Midbrain (tissue), 1 donor: Measurements from ENCODE around the gene CFAP46.
"Not testable (repeated sequence)": the region's sequence is repeated elsewhere in the genome, so short reads cannot be mapped to it uniquely, and the experiment has no call there.

ENCODE experiments used
- DNase-seq: peaks from one replicate; lab custom pipeline; 2025; lab: John Stamatoyannopoulos, UW

CFAP46 gene

DNA sequence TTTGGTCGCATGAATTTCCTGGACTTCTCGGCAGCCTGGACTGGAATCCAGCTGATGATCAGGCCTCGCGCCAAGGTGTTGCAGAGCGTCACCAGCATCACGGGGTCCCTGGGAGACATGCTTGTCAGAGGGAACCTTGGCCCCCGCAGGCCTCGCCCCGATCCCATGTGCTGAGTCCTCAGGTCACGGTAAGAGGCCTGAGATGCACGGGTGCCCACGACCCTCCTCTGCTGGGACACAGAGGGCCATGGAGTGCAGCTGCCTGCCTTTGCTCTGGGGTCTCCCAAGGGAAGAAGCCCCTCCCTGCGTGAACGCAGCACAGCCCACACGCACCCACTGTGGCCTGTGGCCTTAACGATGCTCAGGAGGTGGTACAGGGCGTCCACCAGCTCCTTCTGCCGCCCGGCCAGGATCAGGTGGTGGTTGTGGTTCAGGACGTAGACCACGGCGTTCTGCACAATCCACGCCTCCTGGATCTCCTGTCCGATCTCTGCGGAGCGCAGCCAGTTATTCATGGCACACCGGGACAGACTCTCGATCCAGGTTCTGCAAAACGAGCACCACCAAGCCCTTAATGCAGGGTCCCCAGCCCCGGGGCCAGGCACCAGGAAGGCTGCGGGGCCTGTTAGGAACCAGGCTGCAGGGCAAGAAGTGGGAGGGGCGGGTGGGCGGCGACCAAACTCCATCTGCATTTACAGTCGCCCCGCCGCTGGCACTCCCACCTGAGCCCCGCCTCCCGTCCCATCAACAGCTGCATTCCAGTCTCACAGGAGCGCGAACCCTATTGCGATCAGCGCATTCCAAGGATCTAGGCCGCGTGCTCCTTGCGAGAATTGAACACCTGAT, 29.4 kb downstream of the CFAP46 start:
- no peak for DNase-seq

GRCh38 chr10:132912225-132912712, 30.1 kb downstream of the CFAP46 start:
- no peak for DNase-seq

- DNase-seq, result no peak
These were observed 30.6 kb downstream of the CFAP46 start for GRCh38 chr10:132911786-132912097.

DNA sequence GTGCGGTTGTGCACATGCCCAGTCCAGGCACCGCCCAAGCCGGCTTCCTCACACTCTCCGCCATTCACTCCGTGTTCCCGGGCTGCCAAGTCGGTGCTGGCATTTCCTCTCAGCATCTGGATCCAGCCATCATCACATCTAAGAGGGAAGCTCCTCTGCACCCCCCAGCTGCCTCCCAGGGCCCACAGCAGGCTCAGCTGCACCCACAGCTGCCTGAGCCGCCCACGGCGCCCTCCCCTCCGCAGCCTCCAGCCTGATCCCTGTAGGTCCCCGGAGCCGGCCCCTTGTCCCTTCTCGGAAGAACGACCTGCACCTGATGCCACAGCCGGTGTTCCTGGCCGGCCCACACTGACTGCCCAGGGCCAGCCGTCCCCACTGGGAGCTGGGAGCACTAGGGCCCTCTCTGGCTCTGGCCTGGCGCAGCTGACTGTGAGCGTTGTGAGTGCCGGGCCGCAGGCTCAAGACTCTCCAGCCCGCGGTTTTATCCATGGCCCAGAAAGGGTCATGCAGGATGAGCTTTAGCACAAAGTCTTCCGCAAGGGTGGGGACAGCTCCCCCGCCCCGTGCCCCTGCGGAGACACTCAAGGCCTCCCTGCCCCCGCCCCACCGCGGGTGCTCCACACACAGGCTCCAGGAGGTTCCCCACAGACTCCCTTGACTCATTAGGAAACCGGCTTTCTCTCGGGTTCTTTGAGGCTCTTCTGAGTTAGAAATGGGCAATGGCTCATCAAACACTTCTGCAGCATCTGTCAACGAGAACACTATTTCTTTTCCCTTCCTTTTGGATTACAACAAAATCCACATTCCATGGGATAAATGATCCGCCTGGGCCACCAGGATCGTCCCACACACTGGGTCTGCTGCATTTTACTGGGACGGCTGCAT, 31.2 kb downstream of the CFAP46 start:
- DNase-seq, result no peak

DNA sequence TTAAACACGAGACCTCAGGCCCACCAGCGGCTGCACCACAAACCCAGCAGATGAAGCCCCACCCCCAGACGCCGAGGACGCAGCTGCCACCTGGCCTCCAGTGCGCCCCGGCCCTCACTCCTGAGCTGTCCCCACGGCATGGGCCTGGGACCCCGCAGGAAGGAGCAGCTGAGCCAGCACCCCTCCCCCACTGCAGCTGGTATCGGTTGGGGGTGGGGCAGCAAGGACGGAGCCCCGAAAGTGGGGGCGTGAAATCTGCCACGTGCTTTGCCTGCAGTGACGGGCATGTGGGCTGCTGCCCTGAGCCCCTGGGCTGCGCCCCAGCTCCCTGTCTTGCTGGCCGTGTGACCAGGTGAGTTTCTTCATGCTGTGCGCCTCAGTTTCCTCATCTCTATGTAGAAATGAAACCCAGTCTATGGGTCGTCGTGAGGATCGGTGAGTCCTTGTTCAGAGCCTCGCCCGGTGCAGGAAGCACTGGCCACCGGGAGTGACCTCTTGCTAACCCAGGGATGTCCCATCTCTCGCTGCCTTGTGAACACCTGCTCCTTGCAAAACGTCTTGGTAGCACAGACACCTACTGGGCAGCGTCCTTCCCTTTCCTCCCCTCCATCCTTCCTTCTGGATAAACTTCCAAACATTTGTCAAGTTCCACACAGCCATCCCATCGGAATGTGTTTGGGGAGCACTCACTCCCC, 32.0 kb downstream of the CFAP46 start:
- DNase-seq, result no peak

DNA sequence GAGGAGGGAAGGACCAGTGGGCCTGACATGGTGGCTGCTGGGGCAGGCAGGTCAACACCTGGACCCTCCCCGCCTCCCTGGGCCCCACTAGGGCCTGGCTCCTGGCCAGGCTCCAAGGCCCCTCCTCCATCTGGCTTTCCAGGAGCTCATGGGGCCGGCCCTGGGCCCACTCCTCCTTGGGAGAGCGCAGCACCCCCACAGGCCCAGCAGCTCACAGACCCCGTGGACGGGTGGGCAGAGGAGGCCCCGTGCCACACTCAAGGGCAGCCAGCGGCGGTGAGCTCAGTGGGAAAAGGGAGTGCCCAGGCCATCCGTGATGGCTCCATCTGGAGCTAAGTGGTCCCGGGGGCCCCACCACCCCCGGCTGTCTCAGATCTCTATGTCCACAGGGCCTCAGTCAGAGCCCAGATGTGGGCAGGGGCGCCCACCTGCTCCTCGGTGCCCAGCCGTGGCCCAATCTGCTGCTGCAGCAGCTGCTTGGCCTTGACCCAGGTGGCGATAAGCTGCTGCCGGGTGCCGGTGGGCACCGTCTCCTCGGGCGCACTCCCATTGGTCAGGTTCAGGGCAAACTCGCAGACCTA, 32.8 kb downstream of the CFAP46 start:
- no peak for DNase-seq

DNA sequence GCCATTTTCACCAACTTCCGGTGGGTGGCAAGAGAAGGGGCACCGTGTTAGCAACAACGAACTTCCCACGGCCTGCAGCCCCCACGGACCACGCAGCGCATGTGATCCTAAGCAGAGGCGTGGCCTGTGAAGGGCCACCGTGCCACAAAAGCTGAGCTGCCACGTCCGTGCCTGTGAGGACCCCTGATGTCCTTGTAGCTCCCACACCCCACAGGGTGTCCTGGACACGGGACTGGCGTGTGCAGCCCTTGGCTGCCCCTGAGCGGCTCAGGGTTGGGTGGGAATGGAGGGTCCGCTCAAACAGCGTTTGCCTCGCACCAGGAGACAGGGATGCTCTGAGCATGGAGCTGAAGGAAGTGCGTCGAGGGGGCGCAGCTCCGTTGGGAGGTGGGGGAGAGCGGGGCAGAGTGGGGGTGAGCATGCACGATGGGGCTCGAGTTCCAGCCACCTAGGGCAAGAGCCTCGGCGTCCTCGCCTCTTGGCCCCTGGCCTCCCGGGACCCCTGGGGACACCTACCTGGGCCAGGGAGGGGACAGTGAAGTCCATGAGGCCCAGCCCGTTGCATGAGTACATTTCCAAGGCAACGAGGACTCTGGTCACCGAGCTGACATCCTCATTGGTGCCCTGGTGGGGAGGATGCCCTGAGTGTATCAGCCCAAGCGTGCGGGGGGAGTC, 33.6 kb downstream of the CFAP46 start:
- no peak for DNase-seq

DNA sequence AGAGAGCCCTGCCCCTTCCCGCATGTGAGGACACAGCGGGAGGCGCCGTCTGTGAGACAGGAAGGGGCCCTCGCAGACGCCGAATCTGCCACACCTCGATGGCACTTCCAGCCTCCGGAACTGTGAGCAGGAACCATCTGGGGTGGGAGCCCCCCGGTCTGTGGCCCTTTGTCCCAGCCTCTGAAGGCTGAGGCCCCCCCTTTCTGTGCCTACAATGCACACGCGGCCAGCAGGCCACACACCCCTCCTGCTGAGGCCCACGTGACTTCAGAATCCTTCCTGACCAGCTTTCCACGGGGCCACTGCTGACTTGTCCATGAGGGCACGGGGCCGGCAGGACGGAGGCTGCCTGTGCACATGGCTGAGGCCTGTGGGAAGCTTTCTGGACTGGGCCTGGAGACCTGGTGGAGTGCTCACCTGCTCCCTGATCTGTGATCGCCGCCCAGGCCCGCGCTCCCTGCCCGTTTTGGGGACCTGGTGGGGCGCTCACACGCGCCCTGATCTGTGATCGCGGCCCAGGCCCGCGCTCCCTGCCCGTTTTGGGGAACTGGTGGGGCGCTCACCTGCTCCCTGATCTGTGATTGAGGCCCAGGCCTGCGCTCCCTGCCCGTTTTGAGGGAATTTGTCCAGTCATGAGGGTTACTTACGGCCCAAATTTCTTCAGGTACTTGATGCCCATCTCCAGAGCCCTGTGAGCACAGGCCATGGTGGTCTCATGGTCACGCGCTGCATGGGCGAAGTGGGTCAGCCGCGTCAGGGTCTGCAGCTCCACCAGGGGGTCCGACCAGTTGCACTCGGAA, 34.3 kb downstream of the CFAP46 start:
- no peak for DNase-seq

GRCh38 chr10:132906836-132907235, 35.5 kb downstream of the CFAP46 start:
- no peak for DNase-seq

DNA sequence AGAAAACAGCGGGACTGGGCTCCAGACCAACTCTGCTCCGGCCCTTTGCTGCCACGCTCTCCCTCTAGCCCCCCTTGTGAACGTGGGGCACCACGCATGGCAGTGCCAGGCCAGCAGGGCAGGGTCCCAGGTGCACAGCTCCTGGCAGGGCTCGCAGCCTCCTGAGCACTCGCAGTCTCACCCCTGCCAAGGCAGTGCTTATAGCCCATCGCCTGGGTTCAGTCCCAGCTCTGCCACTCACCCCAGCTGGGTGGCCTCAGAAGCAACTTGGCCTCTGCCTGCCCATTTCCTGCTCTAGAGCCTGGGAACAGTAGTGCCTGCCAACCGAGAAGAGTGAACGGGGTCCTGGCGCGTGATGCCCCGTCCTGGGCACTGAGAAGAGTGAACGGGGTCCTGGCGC, 36.3 kb downstream of the CFAP46 start:
- DNase-seq, result no peak

DNA sequence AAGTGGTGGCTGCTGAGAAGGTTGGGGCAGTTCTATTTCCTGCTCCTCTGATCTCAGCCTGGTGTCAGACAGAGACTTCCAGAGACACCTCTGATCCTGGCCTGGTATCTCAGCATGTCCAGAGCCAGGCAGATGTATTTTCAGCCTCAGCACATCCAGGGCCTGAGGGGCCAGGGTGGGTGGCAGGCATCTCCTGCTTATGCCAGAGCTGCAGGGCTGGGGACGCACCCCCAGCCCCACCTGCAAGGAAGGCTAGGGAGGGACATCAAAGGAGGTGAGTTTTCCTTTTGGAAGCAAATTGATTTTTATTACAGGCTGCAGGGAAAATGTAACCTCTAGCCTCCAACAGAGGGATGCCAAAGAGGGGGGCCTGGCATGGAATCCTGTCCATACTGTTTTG, 36.7 kb downstream of the CFAP46 start:
- DNase-seq, result no peak

GRCh38 chr10:132904814-132905649, 37.3 kb downstream of the CFAP46 start:
- DNase-seq, result no peak

DNA sequence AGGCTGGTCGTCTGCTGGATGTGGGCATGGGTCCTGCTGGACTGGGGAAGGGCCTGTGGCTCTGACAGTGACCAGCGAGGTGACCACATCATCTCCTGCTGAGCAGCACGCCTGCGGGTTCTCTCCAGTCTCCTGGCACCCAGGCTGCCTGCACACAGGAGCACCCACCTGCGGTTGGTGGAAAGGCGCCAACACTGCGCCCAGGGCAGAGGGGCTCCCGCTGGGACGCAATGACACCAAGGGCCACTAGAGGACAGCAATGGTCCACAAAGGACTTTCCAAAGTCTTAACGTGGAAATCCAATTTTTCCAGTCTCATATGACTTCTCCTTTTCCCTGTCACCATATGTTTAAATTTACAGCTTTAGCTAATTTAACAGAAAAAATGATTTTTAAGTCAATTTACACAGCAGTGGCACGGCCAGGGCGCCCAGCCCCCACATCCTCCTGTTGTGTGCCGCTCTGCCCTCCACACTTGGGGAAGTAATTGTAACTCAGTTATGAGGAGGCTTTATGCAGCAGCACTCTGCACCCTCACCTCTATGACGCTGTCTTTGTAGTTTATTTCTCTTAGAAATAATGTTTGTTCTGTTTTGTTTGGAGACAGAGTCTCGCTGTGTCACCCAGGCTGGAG, 38.1 kb downstream of the CFAP46 start:
- no peak for DNase-seq

DNA sequence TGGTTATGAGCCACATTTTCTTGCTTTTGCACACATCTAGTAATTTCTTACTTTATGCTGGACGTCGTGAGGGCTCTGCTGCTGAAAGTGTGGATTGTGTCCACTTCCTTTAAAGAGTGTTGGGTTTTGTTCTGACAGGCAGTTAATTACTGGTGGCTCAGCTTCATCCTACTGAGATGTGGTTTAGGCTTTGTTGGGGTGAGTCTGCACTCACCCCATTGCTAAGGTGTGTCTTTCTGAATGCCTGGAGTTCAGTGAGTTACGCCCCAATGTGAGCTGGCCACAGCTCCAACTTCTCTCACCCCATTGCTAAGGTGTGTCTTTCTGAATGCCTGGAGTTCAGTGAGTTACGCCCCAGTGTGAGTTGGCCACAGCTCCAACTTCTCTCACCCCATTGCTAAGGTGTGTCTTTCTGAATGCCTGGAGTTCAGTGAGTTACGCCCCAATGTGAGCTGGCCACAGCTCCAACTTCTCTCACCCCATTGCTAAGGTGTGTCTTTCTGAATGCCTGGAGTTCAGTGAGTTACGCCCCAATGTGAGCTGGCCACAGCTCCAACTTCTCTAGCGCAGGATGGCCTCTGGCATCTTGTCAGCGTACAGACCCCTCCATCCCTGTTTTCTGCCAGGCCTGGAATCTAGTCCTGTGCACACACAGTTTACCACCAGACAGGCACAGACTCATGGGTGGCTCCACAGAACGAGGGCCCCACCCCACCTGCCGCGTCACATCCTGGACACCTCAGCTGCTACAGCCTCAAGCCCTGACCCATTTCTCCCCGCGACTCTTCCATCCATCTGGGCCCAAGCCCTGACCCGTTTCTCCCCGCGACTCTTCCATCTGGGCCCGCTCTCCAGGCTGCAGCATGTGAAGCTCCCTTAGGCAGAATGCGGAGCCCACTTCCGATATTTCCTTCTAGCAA, 39.5 kb downstream of the CFAP46 start:
- not testable (repeated sequence) for DNase-seq

DNA sequence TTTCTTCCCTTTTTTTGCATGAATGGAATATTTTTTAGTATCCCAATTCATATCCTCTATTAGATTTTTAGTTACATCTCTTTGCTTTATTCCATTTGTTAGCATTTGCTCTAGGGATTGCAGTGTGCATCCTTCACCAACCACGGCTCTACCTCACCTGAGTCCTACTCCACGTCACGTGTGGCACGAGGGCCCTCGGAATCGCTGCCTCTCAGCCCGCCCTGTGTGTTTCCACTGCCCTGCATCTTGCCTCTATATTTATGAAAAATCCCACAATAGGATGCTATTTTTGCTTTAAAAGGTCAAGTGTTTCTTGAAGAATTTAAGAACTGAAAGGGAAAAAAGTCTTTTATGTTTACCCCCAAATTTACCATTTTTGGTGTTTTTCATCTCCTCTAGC, 41.0 kb downstream of the CFAP46 start:
- DNase-seq, result no peak

DNA sequence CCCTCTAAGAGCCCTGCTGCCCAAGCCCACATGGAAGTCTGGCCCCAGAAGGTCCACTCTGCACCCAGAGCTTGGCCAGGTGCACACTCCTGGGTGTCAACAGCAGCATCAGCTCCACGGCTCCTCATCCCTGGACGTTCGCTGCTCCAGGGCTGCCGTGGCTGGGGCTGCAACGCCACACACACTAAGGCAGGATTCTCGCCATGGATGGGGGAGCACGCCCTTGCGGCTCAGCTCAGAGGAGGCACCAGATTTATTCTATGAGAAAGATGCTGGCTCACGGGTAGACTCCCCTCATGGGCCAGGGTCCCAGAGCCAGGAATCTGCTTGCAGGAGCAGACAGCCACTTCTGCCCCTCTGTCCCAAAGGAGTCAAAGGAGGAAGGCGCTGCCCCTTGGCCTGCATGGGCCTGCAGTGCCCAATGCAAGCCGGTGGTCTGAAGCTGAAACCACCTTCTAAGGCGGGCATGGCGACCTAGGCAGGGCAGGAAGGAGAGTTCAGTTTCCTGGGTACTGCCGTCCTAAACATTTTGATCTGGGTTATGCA, 42.1 kb downstream of the CFAP46 start:
- no peak for DNase-seq

- no peak for DNase-seq
These were observed 42.7 kb downstream of the CFAP46 start for GRCh38 chr10:132899751-132900065.
